Adrenal gland (tissue), 12 donors: Measurements from ENCODE around the gene PSTK. TPM values are rescaled to one million over a fixed set of nuclear protein-coding genes. Genes with fewer than 3 reads are reported as not detected.
A peak's percentile ranks its signal among the peaks of the same experiment; 100 is the strongest.

Source experiments
- DNase-seq, 7 donors: peaks; one replicate each; pipeline ENCODE4 v3.0.0-alpha.2; 2019 to 2020
- H3K27ac ChIP-seq, 5 donors: fragments of 200-600 bp; sonication (generic) in 4 of 5; 1 replicate in 3 of 5; 2 replicates in 2 of 5; pipeline versions ENCODE4 v1.5.1 to v1.8.0; 2016 to 2020; ENCODE audit warnings: mild to moderate bottlenecking in 1 of 5
- H3K27me3 ChIP-seq: fragments of 200-600 bp; 2 replicates; pipeline ENCODE4 v1.8.0; 2021
- H3K36me3 ChIP-seq, 2 donors: fragments of 200-600 bp; replicated peaks in 1 of 2; 1 replicate in 1 of 2; 2 replicates in 1 of 2; pipeline versions ENCODE4 v1.5.1 to v1.8.0; 2018 to 2022
- H3K4me1 ChIP-seq, 2 donors: fragments of 200-600 bp; replicated peaks in 1 of 2; 1 replicate in 1 of 2; 2 replicates in 1 of 2; pipeline versions ENCODE4 v1.5.1 to v1.8.0; 2018 to 2021
- H3K4me3 ChIP-seq, 4 donors: fragments of 200-600 bp; sonication (generic) in 3 of 4; one replicate each; pipeline ENCODE4 v1.5.1; 2016 to 2018
- H3K9me3 ChIP-seq, 3 donors: fragments of 200-600 bp; sonication (generic) in 1 of 3; replicated peaks in 1 of 3; 1 replicate in 2 of 3; 2 replicates in 1 of 3; pipeline versions ENCODE4 v1.5.1 to v1.8.0; 2016 to 2021
- CTCF ChIP-seq, 6 experiments: fragments of 450-650 bp in 4 of 6; fragments of 200-600 bp in 2 of 6; sonication (generic) in 1 of 6; IDR thresholded peaks; 1 replicate in 5 of 6; 2 replicates in 1 of 6; pipeline versions ENCODE4 v1.5.1 to v1.8.0; 2016 to 2021; ENCODE audit warnings: antibody characterized with exemption in 6 of 6, mild to moderate bottlenecking in 2 of 6, moderate library complexity in 1 of 6
- POLR2A ChIP-seq, 2 donors: fragments of 450-650 bp; IDR thresholded peaks; one replicate each; pipeline ENCODE4 v1.6.1; 2017; ENCODE audit warnings: antibody characterized with exemption in 2 of 2, mild to moderate bottlenecking in 2 of 2, moderate library complexity in 1 of 2
- WGBS, 4 donors: extraction: QIAGEN DNeasy Blood & Tissue Kit in 2 of 4; methylation state at CpG; one replicate each; pipeline versions ENCODE4 v1.1.5 to v1.1.7; 2013 to 2017; 5-methylcytosine and 5-hydroxymethylcytosine counted together
- intact Hi-C, 2 donors: fragments of 100-400 bp; cut with DNase I; formaldehyde crosslinking; loops; one replicate each; pipeline versions ENCODE4 v1.14.1 to v1.15.0; 2022 to 2023
- polyA plus RNA-seq, 3 donors: library from polyadenylated mRNA; stranded (reverse); fragments of 200-250 nt in 2 of 3; fragments of 350-450 nt in 1 of 3; fragmentation: Illumina TruSeq in 1 of 3; extraction: RNeasy Lipid Tissue Mini Kit (QIAGEN cat#74804) in 1 of 3; gene quantifications; one replicate each; pipeline ENCODE4 v1.2.3, GENCODE V29; 2013 to 2014
- total RNA-seq, 9 donors: library from RNA; depleted of rRNA in 4 of 9; stranded (reverse); fragments of >200 nt in 4 of 9; fragments of 120-200 nt in 1 of 9; fragmentation: NEBNext Ultra II Directional in 1 of 9; extraction: Animal tissue kit (Norgen Biotek cat#: 25700) in 1 of 9; gene quantifications; one replicate each; pipeline versions ENCODE4 v1.1.0 to v1.2.4, GENCODE V29; 2013 to 2023
- donor health status: healthy with polysubstance abuse.
- donor health status: Bipolar disorder and iron deficiency.
- donor health status: DM: yes; HTN: yes; CAD: no.
- donor health status: DM: no; HTN: no; CAD: no.
- donor health status: DM: no; HTN: no; CAD: no.
- donor health status: DM: yes; HTN: yes; CAD: no.

PSTK gene
- total and polyA plus RNA-seq, 12 donors = 2.1 to 9.0 (median 6.3) TPM

- Histone ChIP-seq H3K4me3 (peak within 1 kb of the TSS; percentile 87 to 99 (median 95)), H3K27ac (peak within 1 kb of the TSS; percentile 82 to 96 (median 92)), H3K9me3 (no peaks in the 10 kb centered on the region), H3K36me3 (no peaks in the 10 kb centered on the region), H3K4me1 (peaks cover 9 to 35% of the 10 kb centered on the region in 2 donors), H3K27me3 (no peaks in the 10 kb centered on the region)
- 0 to 1% (median 0%) methylated on average over 31 to 68 of the region's 68 CpGs for WGBS, 4 donors
- intact Hi-C loops = no loop called here
- TF ChIP-seq CTCF (IDR thresholded peaks at IDR 0.05) = no peak
- peak; percentile 89 to 96 for TF ChIP-seq POLR2A (IDR thresholded peaks at IDR 0.05)
- DNase-seq = peak; percentile 97 to 99 (median 98)
Measured at GRCh38 chr10:123008355-123009104, 28.3 kb downstream of the PSTK start, which contains the start of the genes ACADSB and IKZF5. Gene ACADSB, plus strand, starts transcription at chr10:123009006. Its CDS starts 24 bp downstream, at chr10:123009030. Gene IKZF5, minus strand, starts transcription at chr10:123008795. Its CDS starts 10,170 bp downstream, at chr10:122998625.

- peak overlapping the region; percentile 51 to 97 (median 72) for H3K4me3 ChIP-seq
- H3K4me1 ChIP-seq = peaks cover 9 to 38% of the 10 kb centered on the region in 2 donors
- H3K27ac ChIP-seq = peak overlapping the region in 4 of 5 donors; percentile 44 to 96 (median 66)
- no peaks in the 10 kb centered on the region for H3K27me3 ChIP-seq
- peak; percentile 33 to 64 (median 44) for DNase-seq
- H3K36me3 ChIP-seq = no peaks in the 10 kb centered on the region
- intact Hi-C loops = no loop called here
- no peaks in the 10 kb centered on the region for H3K9me3 ChIP-seq
- 0 to 1% (median 1%) methylated on average over 13 to 34 of the region's 34 CpGs for WGBS, 4 donors
- TF ChIP-seq CTCF (IDR thresholded peaks at IDR 0.05) (no peak), POLR2A (IDR thresholded peaks at IDR 0.05) (no peak)
Measured at GRCh38 chr10:123009105-123009820, 29.1 kb downstream of the PSTK start.

GRCh38 chr10:123011987-123012386, 31.8 kb downstream of the PSTK start:
- DNase-seq = peak in 1 of 7 donors; percentile 36
- Histone ChIP-seq H3K4me3 (no peak overlapping the region), H3K27me3 (no peaks in the 10 kb centered on the region), H3K27ac (no peak overlapping the region), H3K36me3 (no peaks in the 10 kb centered on the region), H3K4me1 (peaks cover 8 to 25% of the 10 kb centered on the region in 2 donors), H3K9me3 (no peaks in the 10 kb centered on the region)
- intact Hi-C loops = no loop called here
- TF ChIP-seq CTCF (IDR thresholded peaks at IDR 0.05) (no peak), POLR2A (IDR thresholded peaks at IDR 0.05) (no peak)
- 76 to 83% (median 77%) methylated on average over 3 of the region's 3 CpGs for WGBS, 4 donors
